ENCODE measurements around the gene FUZ. TPM values are rescaled to one million over a fixed set of nuclear protein-coding genes. Genes with fewer than 3 reads are reported as not detected.

FUZ gene
- total and polyA plus RNA-seq, 4 donors: 3.8 to 12.5 (median 7.0) TPM

GRCh38 chr19:49800771-49801170 is 12.3 kb downstream of the FUZ start:
- 96% methylated on average over 10 of the region's 10 CpGs for WGBS
- Histone ChIP-seq H3K27me3 (ENCODE audit: control insufficient read depth in 4 of 4, insufficient read depth in 4 of 4, low read length in 3 of 4) (no peaks in the 10 kb centered on the region), H3K9me3 (ENCODE audit: control insufficient read depth in 4 of 4, low read length in 3 of 4) (no peaks in the 10 kb centered on the region), H3K9ac (ENCODE audit: low read depth in 1 of 2, low read length in 2 of 2) (no peak overlapping the region), H3K4me3 (ENCODE audit: low read depth in 1 of 3, low read length in 3 of 3) (no peak overlapping the region), H3K36me3 (ENCODE audit: control insufficient read depth in 4 of 4, insufficient read depth in 3 of 4, low read depth in 1 of 4, low read length in 3 of 4) (peaks cover 33 to 81% (median 49%) of the 10 kb centered on the region in 4 donors), H3K27ac (ENCODE audit: low read depth in 1 of 2, low read length in 2 of 2) (no peak overlapping the region), H3K4me1 (ENCODE audit: control insufficient read depth in 4 of 4, insufficient read depth in 4 of 4, low read length in 3 of 4) (no peaks in the 10 kb centered on the region)
- TF ChIP-seq NR2F2 (IDR thresholded peaks at IDR 0.05) (no peak), REST (IDR thresholded peaks at IDR 0.05) (no peak), YY1 (IDR thresholded peaks at IDR 0.05) (no peak), ATF3 (IDR thresholded peaks at IDR 0.05) (no peak)
- DNase-seq (ENCODE audit: low spot score): no peak

GRCh38 chr19:49799798-49800376 is 13.2 kb downstream of the FUZ start:
- no peak overlapping the region for H3K27ac ChIP-seq (ENCODE audit: low read depth in 1 of 2, low read length in 2 of 2)

More at GRCh38 chr19:49799798-49800376, 13.2 kb downstream of the FUZ start:
- Histone ChIP-seq H3K4me1 (ENCODE audit: control insufficient read depth in 4 of 4, insufficient read depth in 4 of 4, low read length in 3 of 4) (no peaks in the 10 kb centered on the region), H3K4me3 (ENCODE audit: low read depth in 1 of 3, low read length in 3 of 3) (no peak overlapping the region), H3K27me3 (ENCODE audit: control insufficient read depth in 4 of 4, insufficient read depth in 4 of 4, low read length in 3 of 4) (no peaks in the 10 kb centered on the region), H3K36me3 (ENCODE audit: control insufficient read depth in 4 of 4, insufficient read depth in 3 of 4, low read depth in 1 of 4, low read length in 3 of 4) (peaks cover 39 to 86% (median 55%) of the 10 kb centered on the region in 4 donors), H3K9ac (ENCODE audit: low read depth in 1 of 2, low read length in 2 of 2) (no peak overlapping the region), H3K9me3 (ENCODE audit: control insufficient read depth in 4 of 4, low read length in 3 of 4) (no peaks in the 10 kb centered on the region)
- no peak for TF ChIP-seq HNF4G (IDR thresholded peaks at IDR 0.05)
- TF ChIP-seq EGR1 (IDR thresholded peaks at IDR 0.05; ENCODE audit: low read depth in 2 of 2): no peak
- no peak for TF ChIP-seq GABPA (IDR thresholded peaks at IDR 0.05 in 1 of 2, conservative IDR thresholded peaks at IDR 0.05 in 1 of 2)
- TF ChIP-seq ZBTB33 (IDR thresholded peaks at IDR 0.05): no peak
- TF ChIP-seq RXRA (IDR thresholded peaks at IDR 0.05): no peak
- no peak for TF ChIP-seq ATF3 (IDR thresholded peaks at IDR 0.05)
- no peak for TF ChIP-seq NR2F2 (IDR thresholded peaks at IDR 0.05)
- no peak for TF ChIP-seq FOXA2 (IDR thresholded peaks at IDR 0.05)
- no peak for TF ChIP-seq MAX (IDR thresholded peaks at IDR 0.05)
- TF ChIP-seq YY1 (IDR thresholded peaks at IDR 0.05): no peak
- no peak for TF ChIP-seq RAD21 (IDR thresholded peaks at IDR 0.05)
- no peak for TF ChIP-seq FOXA1 (IDR thresholded peaks at IDR 0.05)
- TF ChIP-seq REST (IDR thresholded peaks at IDR 0.05): no peak
- TF ChIP-seq HNF4A (conservative IDR thresholded peaks at IDR 0.05): no peak
- DNase-seq (ENCODE audit: low spot score): no peak
- 96% methylated on average over 25 of the region's 25 CpGs for WGBS

Data from liver (tissue), 9 donors.